ENCODE data around the gene ASB1. TPM values are rescaled to one million over a fixed set of nuclear protein-coding genes. Genes with fewer than 3 reads are reported as not detected.

Gene ASB1
- total and polyA plus RNA-seq, 4 donors, result 22.1 to 41.9 (median 37.5) TPM

Small RNA genes lying within 50 kb of the gene (small RNA-seq; reads per million reads assigned to genes)
- not detected for gene RNU6-234P (ENCODE audit: low replicate concordance)

Other genes with a start within 250 kb of the ASB1 start
- gene ILKAP, start 223.2 kb upstream of the ASB1 start, total RNA-seq, result 10 to 100 TPM; 29.4 to 38.9 TPM
- gene ILKAP, start 223.2 kb upstream of the ASB1 start, polyA plus RNA-seq (ENCODE audit: insufficient read length in 2 of 2), result 10 to 100 TPM; 48.0 to 65.8 TPM
- 10 to 100 TPM; 22.3 to 43.4 TPM for gene HES6, start 186.9 kb upstream of the ASB1 start, total RNA-seq
- 100 to 1,000 TPM; 110 to 114 TPM for gene HES6, start 186.9 kb upstream of the ASB1 start, polyA plus RNA-seq (ENCODE audit: insufficient read length in 2 of 2)
- 1 to 10 TPM; 5.5 to 9.1 TPM for gene PER2, start 138.3 kb upstream of the ASB1 start, total RNA-seq
- 1 to 10 TPM; 9.5 to 9.9 TPM for gene PER2, start 138.3 kb upstream of the ASB1 start, polyA plus RNA-seq (ENCODE audit: insufficient read length in 2 of 2)
- gene TRAF3IP1, start 106.4 kb upstream of the ASB1 start, total RNA-seq, result 10 to 100 TPM; 12.2 to 19.2 TPM
- gene TRAF3IP1, start 106.4 kb upstream of the ASB1 start, polyA plus RNA-seq (ENCODE audit: insufficient read length in 2 of 2), result 10 to 100 TPM; 17.2 to 18.0 TPM